Measurements from ENCODE around the gene LAMP1. TPM values are rescaled to one million over a fixed set of nuclear protein-coding genes. Genes with fewer than 3 reads are reported as not detected.

Gene LAMP1
- polyA plus RNA-seq, 4 donors, result 164 to 194 (median 177) TPM

Other genes with a start within 250 kb of the LAMP1 start
- gene F7, start 191.4 kb upstream of the LAMP1 start, polyA plus RNA-seq (ENCODE audit: insufficient read length in 4 of 4), result 1 to 10 TPM; 1.3 to 3.2 (median 2.4) TPM
- gene F10, start 174.4 kb upstream of the LAMP1 start, polyA plus RNA-seq (ENCODE audit: insufficient read length in 4 of 4), result 10 to 100 TPM; 17.5 to 33.4 (median 20.6) TPM
- gene PROZ, start 138.6 kb upstream of the LAMP1 start, polyA plus RNA-seq (ENCODE audit: insufficient read length in 4 of 4), result 1 to 10 TPM in 2 of 4 donors, under 1 TPM in 2; 0.20 to 2.2 (median 1.1) TPM
- gene PCID2, start 88.6 kb upstream of the LAMP1 start, polyA plus RNA-seq (ENCODE audit: insufficient read length in 4 of 4), result 10 to 100 TPM; 53.2 to 67.5 (median 58.6) TPM
- 10 to 100 TPM; 59.7 to 87.2 (median 82.7) TPM for gene CUL4A, start 87.6 kb upstream of the LAMP1 start, polyA plus RNA-seq (ENCODE audit: insufficient read length in 4 of 4)
- 10 to 100 TPM in 3 of 4 donors, 1 to 10 TPM in 1; 3.9 to 26.7 (median 12.7) TPM for gene GRTP1, start 66.9 kb downstream of the LAMP1 start, polyA plus RNA-seq (ENCODE audit: insufficient read length in 4 of 4)
- 1 to 10 TPM; 3.3 to 6.4 (median 4.7) TPM for gene ADPRHL1, start 156.2 kb downstream of the LAMP1 start, polyA plus RNA-seq (ENCODE audit: insufficient read length in 4 of 4)
- gene DCUN1D2, start 193.5 kb downstream of the LAMP1 start, polyA plus RNA-seq (ENCODE audit: insufficient read length in 4 of 4), result 10 to 100 TPM; 17.8 to 35.2 (median 19.4) TPM